HEK293 (cell line): ENCODE results near the gene ZSCAN25.
"Not testable (repeated sequence)": the region's sequence is repeated elsewhere in the genome, so short reads cannot be mapped to it uniquely, and the experiment has no call there.

ENCODE experiments used
- YY1 ChIP-seq: fragments of 450-650 bp; formaldehyde crosslinking; IDR thresholded peaks from 2 replicates; pipeline ENCODE4 v1.5.1; 2018; ENCODE audit warnings: missing biosample characterization, missing genetic modification characterization
- ZNF138 ChIP-seq: fragments of 450-650 bp; formaldehyde crosslinking; IDR thresholded peaks from 2 replicates; pipeline ENCODE4 v1.5.1; 2016; ENCODE audit warnings: missing biosample characterization, missing genetic modification characterization, borderline replicate concordance
- ZNF157 ChIP-seq: fragments of 450-650 bp; formaldehyde crosslinking; IDR thresholded peaks from 2 replicates; pipeline ENCODE4 v1.5.1; 2016; ENCODE audit warnings: missing biosample characterization, missing genetic modification characterization
- ZNF350 ChIP-seq: fragments of 450-650 bp; formaldehyde crosslinking; IDR thresholded peaks from 2 replicates; pipeline ENCODE4 v1.5.0; 2017; ENCODE audit warnings: missing biosample characterization, mild to moderate bottlenecking, missing genetic modification characterization
- ZNF544 ChIP-seq: fragments of 450-650 bp; formaldehyde crosslinking; IDR thresholded peaks from 2 replicates; pipeline ENCODE4 v1.5.0; 2017; ENCODE audit warnings: missing biosample characterization, missing genetic modification characterization
- ZSCAN16 ChIP-seq: fragments of 450-650 bp; formaldehyde crosslinking; IDR thresholded peaks from 2 replicates; pipeline ENCODE4 v1.5.1; 2016; ENCODE audit warnings: missing biosample characterization, missing genetic modification characterization
- TF ChIP-seq, protein P1 (sequence below): fragments of 450-650 bp; formaldehyde crosslinking; IDR thresholded peaks from 2 replicates; pipeline ENCODE4 v1.5.1; 2016; ENCODE audit warnings: missing biosample characterization, missing genetic modification characterization
- TF ChIP-seq, protein P2 (sequence below): fragments of 450-650 bp; formaldehyde crosslinking; IDR thresholded peaks from 2 replicates; pipeline ENCODE4 v1.5.1; 2016; ENCODE audit warnings: missing biosample characterization, missing genetic modification characterization
- TF ChIP-seq, protein P3 (sequence below): sonication (generic); formaldehyde crosslinking; IDR thresholded peaks from 2 replicates; pipeline ENCODE4 v1.8.1; 2022; ENCODE audit warnings: mild to moderate bottlenecking, moderate library complexity, missing genetic modification reagents
- TF ChIP-seq, protein P4 (sequence below): fragments of 450-650 bp; IDR thresholded peaks from 2 replicates; pipeline ENCODE4 v1.5.1; 2018; ENCODE audit warnings: missing biosample characterization, mild to moderate bottlenecking, missing genetic modification characterization

DNA sequence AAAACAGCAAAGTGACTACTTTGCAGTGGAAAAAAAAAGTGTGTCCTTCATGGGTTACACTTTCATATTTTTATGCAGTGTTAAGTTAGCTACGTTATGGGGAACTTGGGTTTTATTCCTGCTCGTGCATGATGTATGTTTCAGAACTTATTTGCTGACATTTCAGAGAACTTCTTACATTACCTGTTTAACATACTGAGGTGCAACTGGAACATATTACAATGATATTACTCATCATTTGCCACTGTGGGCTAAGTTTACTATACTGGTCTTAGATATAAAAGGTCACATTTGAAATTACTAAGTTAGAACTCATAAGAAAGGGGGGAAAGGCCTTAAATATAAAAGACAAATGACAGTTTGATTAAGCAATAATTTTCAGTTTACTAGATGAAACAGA, 20.7 kb downstream of the ZSCAN25 start:
- not testable (repeated sequence) for TF ChIP-seq YY1 (tag by site-specific recombination); ZNF138 (tag by site-specific recombination); ZNF544 (tag by site-specific recombination); ZSCAN16 (tag by site-specific recombination); ZNF350 (tag by site-specific recombination); ZNF157
- TF ChIP-seq, protein P1, sequence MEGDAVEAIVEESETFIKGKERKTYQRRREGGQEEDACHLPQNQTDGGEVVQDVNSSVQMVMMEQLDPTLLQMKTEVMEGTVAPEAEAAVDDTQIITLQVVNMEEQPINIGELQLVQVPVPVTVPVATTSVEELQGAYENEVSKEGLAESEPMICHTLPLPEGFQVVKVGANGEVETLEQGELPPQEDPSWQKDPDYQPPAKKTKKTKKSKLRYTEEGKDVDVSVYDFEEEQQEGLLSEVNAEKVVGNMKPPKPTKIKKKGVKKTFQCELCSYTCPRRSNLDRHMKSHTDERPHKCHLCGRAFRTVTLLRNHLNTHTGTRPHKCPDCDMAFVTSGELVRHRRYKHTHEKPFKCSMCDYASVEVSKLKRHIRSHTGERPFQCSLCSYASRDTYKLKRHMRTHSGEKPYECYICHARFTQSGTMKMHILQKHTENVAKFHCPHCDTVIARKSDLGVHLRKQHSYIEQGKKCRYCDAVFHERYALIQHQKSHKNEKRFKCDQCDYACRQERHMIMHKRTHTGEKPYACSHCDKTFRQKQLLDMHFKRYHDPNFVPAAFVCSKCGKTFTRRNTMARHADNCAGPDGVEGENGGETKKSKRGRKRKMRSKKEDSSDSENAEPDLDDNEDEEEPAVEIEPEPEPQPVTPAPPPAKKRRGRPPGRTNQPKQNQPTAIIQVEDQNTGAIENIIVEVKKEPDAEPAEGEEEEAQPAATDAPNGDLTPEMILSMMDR (tag by site-specific recombination) = not testable (repeated sequence)
- TF ChIP-seq, protein P2, sequence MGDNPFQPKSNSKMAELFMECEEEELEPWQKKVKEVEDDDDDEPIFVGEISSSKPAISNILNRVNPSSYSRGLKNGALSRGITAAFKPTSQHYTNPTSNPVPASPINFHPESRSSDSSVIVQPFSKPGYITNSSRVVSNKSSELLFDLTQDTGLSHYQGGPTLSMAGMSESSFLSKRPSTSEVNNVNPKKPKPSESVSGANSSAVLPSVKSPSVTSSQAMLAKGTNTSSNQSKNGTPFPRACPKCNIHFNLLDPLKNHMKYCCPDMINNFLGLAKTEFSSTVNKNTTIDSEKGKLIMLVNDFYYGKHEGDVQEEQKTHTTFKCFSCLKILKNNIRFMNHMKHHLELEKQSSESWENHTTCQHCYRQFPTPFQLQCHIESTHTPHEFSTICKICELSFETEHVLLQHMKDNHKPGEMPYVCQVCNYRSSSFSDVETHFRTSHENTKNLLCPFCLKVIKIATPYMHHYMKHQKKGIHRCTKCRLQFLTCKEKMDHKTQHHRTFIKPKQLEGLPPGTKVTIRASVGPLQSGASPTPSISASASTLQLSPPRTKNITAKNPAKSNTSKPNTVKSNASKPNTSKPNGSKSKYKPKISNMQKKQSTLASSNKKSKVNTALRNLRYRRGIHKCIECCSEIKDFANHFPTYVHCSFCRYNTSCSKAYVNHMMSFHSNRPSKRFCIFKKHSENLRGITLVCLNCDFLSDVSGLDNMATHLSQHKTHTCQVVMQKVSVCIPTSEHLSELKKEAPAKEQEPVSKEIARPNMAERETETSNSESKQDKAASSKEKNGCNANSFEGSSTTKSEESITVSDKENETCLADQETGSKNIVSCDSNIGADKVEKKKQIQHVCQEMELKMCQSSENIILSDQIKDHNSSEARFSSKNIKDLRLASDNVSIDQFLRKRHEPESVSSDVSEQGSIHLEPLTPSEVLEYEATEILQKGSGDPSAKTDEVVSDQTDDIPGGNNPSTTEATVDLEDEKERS (tag by site-specific recombination) = not testable (repeated sequence)
- TF ChIP-seq, protein P3, sequence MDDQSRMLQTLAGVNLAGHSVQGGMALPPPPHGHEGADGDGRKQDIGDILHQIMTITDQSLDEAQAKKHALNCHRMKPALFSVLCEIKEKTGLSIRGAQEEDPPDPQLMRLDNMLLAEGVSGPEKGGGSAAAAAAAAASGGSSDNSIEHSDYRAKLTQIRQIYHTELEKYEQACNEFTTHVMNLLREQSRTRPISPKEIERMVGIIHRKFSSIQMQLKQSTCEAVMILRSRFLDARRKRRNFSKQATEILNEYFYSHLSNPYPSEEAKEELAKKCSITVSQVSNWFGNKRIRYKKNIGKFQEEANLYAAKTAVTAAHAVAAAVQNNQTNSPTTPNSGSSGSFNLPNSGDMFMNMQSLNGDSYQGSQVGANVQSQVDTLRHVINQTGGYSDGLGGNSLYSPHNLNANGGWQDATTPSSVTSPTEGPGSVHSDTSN (CRISPR knock-in tag) = not testable (repeated sequence)
- TF ChIP-seq, protein P4, sequence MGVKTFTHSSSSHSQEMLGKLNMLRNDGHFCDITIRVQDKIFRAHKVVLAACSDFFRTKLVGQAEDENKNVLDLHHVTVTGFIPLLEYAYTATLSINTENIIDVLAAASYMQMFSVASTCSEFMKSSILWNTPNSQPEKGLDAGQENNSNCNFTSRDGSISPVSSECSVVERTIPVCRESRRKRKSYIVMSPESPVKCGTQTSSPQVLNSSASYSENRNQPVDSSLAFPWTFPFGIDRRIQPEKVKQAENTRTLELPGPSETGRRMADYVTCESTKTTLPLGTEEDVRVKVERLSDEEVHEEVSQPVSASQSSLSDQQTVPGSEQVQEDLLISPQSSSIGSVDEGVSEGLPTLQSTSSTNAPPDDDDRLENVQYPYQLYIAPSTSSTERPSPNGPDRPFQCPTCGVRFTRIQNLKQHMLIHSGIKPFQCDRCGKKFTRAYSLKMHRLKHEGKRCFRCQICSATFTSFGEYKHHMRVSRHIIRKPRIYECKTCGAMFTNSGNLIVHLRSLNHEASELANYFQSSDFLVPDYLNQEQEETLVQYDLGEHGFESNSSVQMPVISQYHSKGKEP (tag by site-specific recombination) = not testable (repeated sequence)
